Measurements from ENCODE around the gene JAK2. TPM values are rescaled to one million over a fixed set of nuclear protein-coding genes. Genes with fewer than 3 reads are reported as not detected.

Gene JAK2
- total RNA-seq, 2 donors from 2014 or later, result 8.6 to 13.9 TPM

DNA sequence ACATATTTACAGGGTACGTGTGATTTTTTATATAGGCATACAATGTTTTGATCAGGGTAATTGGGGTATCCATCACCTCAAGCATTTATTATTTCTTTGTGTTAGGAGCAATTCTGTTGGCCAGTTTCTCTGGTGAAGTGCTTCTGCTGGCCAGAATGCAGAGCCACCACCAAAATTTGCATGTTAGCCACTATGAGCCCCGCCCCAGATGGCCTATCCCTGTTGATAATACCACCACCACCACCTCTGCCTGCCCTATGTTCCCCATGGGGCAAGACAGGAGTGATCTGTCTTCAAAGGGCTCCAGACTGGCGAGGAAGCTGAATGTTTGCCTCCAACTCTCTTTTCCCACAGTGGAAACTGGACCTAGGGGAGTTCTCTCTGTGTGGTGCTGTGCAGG, 26.0 kb upstream of the JAK2 start:
- Histone ChIP-seq H3K27ac (no peak overlapping the region), H3K4me3 (no peak overlapping the region), H3K36me3 (no peaks in the 10 kb centered on the region), H3K4me1 (replicated peaks) (no peaks in the 10 kb centered on the region), H3K27me3 (replicated peaks; ENCODE audit: insufficient read depth) (no peaks in the 10 kb centered on the region), H3K9me3 (no peaks in the 10 kb centered on the region)
- WGBS, result 92% methylated on average over 3 of the region's 3 CpGs
- TF ChIP-seq POLR2A (IDR thresholded peaks at IDR 0.05) (no peak), CTCF (IDR thresholded peaks at IDR 0.05) (no peak), POLR2AphosphoS5 (IDR thresholded peaks at IDR 0.05) (no peak)
- intact Hi-C loops (cut with DNase I), result no loop called here
- DNase-seq (ENCODE audit: low spot score), result no peak

- Histone ChIP-seq H3K4me1 (replicated peaks) (no peaks in the 10 kb centered on the region), H3K9me3 (no peaks in the 10 kb centered on the region), H3K27ac (no peak overlapping the region), H3K36me3 (no peaks in the 10 kb centered on the region), H3K27me3 (replicated peaks; ENCODE audit: insufficient read depth) (no peaks in the 10 kb centered on the region), H3K4me3 (no peak overlapping the region)
- DNase-seq (ENCODE audit: low spot score), result no peak
- TF ChIP-seq CTCF (IDR thresholded peaks at IDR 0.05), result no peak
- TF ChIP-seq POLR2AphosphoS5 (IDR thresholded peaks at IDR 0.05), result no peak
- no peak for TF ChIP-seq POLR2A (IDR thresholded peaks at IDR 0.05)
- WGBS, result 89% methylated on average over 2 of the region's 2 CpGs
- intact Hi-C loops (cut with DNase I), result no loop called here
Observed at GRCh38 chr9:4962085-4962484, 23.0 kb upstream of the JAK2 start.

DNA sequence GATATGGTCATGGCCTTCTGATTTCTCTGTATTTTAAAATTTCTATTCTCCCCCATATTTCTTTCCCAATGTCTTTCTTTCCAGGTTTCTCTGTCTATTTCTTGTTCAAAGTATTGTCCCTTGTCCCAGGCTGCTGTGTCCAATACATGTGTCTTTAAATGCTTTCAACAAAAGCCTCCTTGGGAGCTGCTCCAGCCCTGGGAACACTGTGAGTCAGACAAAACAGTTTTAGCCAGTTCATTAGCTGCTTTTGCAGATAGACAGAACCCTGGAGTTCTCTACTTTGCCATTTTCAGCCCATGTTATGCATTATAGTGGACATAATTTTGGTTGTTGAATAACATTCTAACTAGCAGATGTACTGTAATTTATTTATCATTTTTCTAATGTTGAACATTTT, 20.5 kb upstream of the JAK2 start:
- intact Hi-C loops (cut with DNase I), result no loop called here
- Histone ChIP-seq H3K4me3 (no peak overlapping the region), H3K27ac (no peak overlapping the region), H3K36me3 (no peaks in the 10 kb centered on the region), H3K27me3 (replicated peaks; ENCODE audit: insufficient read depth) (no peaks in the 10 kb centered on the region), H3K4me1 (replicated peaks) (no peaks in the 10 kb centered on the region), H3K9me3 (no peaks in the 10 kb centered on the region)
- no peak for DNase-seq (ENCODE audit: low spot score)
- TF ChIP-seq POLR2A (IDR thresholded peaks at IDR 0.05) (no peak), POLR2AphosphoS5 (IDR thresholded peaks at IDR 0.05) (no peak), CTCF (IDR thresholded peaks at IDR 0.05) (no peak)

- Histone ChIP-seq H3K4me3 (no peak overlapping the region), H3K27ac (no peak overlapping the region), H3K9me3 (no peaks in the 10 kb centered on the region), H3K36me3 (no peaks in the 10 kb centered on the region), H3K27me3 (replicated peaks; ENCODE audit: insufficient read depth) (no peaks in the 10 kb centered on the region), H3K4me1 (replicated peaks) (no peaks in the 10 kb centered on the region)
- intact Hi-C loops (cut with DNase I), result no loop called here
- TF ChIP-seq POLR2A (IDR thresholded peaks at IDR 0.05), result no peak
- TF ChIP-seq POLR2AphosphoS5 (IDR thresholded peaks at IDR 0.05), result no peak
- TF ChIP-seq CTCF (IDR thresholded peaks at IDR 0.05), result no peak
- no peak for DNase-seq (ENCODE audit: low spot score)
- WGBS, result 70% methylated on average over 2 of the region's 2 CpGs
Observed at GRCh38 chr9:4965174-4965821, 19.8 kb upstream of the JAK2 start.

DNA sequence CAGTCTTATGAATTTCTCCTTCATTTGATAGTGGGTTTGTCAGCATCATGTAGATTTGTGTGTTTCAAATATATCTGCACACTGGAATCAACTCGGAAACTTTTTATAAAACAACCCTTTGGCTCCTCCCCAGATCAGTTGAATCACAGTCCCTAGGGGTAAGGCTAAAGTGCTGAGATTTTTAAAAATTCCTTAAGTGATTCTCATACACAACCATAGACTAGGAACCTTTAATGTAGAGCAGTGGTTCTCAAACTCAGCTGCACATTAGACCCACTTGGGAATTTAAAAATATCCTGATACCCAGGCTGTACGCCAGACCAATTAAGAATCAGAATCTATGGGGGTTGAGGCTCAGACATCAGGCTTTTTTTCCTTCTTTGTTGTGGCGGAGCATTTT, 17.5 kb upstream of the JAK2 start:
- no peak for DNase-seq (ENCODE audit: low spot score)
- TF ChIP-seq POLR2A (IDR thresholded peaks at IDR 0.05) (no peak), CTCF (IDR thresholded peaks at IDR 0.05) (no peak), POLR2AphosphoS5 (IDR thresholded peaks at IDR 0.05) (no peak)
- 81% methylated on average over 3 of the region's 3 CpGs for WGBS
- intact Hi-C loops (cut with DNase I), result no loop called here
- no peak overlapping the region for H3K4me3 ChIP-seq
- H3K36me3 ChIP-seq, result no peaks in the 10 kb centered on the region
- no peaks in the 10 kb centered on the region for H3K9me3 ChIP-seq
- no peaks in the 10 kb centered on the region for H3K4me1 ChIP-seq (replicated peaks)
- H3K27ac ChIP-seq, result no peak overlapping the region
- no peaks in the 10 kb centered on the region for H3K27me3 ChIP-seq (replicated peaks; ENCODE audit: insufficient read depth)
